Trophoblast cell (in vitro differentiated cells and primary cell): Measurements from ENCODE around the gene RNF26.

Experiments
- DNase-seq, 2 donors: peaks; one replicate each; pipeline ENCODE4 v3.0.0-alpha.2; 2016
- H2AFZ ChIP-seq: 2 replicates; pipeline ENCODE4 v1.6.1; 2013; ENCODE audit warnings: low read length, moderate library complexity, mild to moderate bottlenecking; ENCODE audit not compliant: insufficient read depth, poor library complexity
- H2AK5ac ChIP-seq: 2 replicates; pipeline ENCODE4 v1.6.1; 2013; ENCODE audit warnings: mild to moderate bottlenecking, low read length
- H2BK120ac ChIP-seq: 2 replicates; pipeline ENCODE4 v1.6.1; 2013; ENCODE audit warnings: low read length, mild to moderate bottlenecking, moderate library complexity; ENCODE audit not compliant: insufficient read depth, poor library complexity
- H2BK12ac ChIP-seq: 2 replicates; pipeline ENCODE4 v1.6.1; 2013; ENCODE audit warnings: mild to moderate bottlenecking, low read length, moderate library complexity
- H2BK5ac ChIP-seq: 2 replicates; pipeline ENCODE4 v1.6.1; 2013; ENCODE audit warnings: low read length, low read depth, moderate library complexity, mild to moderate bottlenecking; ENCODE audit not compliant: poor library complexity
- H3K14ac ChIP-seq: 2 replicates; pipeline ENCODE4 v1.6.1; 2013; ENCODE audit warnings: mild to moderate bottlenecking, low read length
- H3K18ac ChIP-seq: 2 replicates; pipeline ENCODE4 v1.6.1; 2013; ENCODE audit warnings: mild to moderate bottlenecking, low read length
- H3K23ac ChIP-seq: 2 replicates; pipeline ENCODE4 v1.6.1; 2013; ENCODE audit warnings: low read length
- H3K27ac ChIP-seq: 2 replicates; pipeline ENCODE4 v1.5.1; 2013; ENCODE audit warnings: low read depth, mild to moderate bottlenecking, inconsistent platforms, low read length, moderate library complexity
- H3K27me3 ChIP-seq: 2 replicates; pipeline ENCODE4 v1.6.1; 2013; ENCODE audit warnings: inconsistent platforms, mild to moderate bottlenecking, low read length, moderate library complexity; ENCODE audit not compliant: insufficient read depth
- H3K36me3 ChIP-seq, 2 experiments: 1 replicate in 1 of 2; 2 replicates in 1 of 2; pipeline ENCODE4 v1.6.1; 2013; ENCODE audit warnings: low read length in 2 of 2, mild to moderate bottlenecking in 2 of 2, moderate library complexity in 1 of 2; ENCODE audit not compliant: insufficient read depth in 2 of 2, control insufficient read depth in 1 of 2
- H3K4ac ChIP-seq: 2 replicates; pipeline ENCODE4 v1.6.1; 2013; ENCODE audit warnings: low read depth, mild to moderate bottlenecking, low read length, moderate library complexity
- H3K4me1 ChIP-seq, 2 experiments: 1 replicate in 1 of 2; 2 replicates in 1 of 2; pipeline ENCODE4 v1.6.1; 2013; ENCODE audit warnings: low read length in 2 of 2, mild to moderate bottlenecking in 2 of 2, moderate library complexity in 1 of 2; ENCODE audit not compliant: insufficient read depth in 2 of 2, control insufficient read depth in 1 of 2
- H3K4me2 ChIP-seq: 2 replicates; pipeline ENCODE4 v1.6.1; 2013; ENCODE audit warnings: inconsistent platforms, mild to moderate bottlenecking, low read length, moderate library complexity
- H3K4me3 ChIP-seq: 2 replicates; pipeline ENCODE4 v1.5.1; 2013; ENCODE audit warnings: mild to moderate bottlenecking, low read depth, low read length, inconsistent platforms
- H3K79me1 ChIP-seq: one replicate; pipeline ENCODE4 v1.6.1; 2013; ENCODE audit warnings: low read length
- H3K79me2 ChIP-seq: 2 replicates; pipeline ENCODE4 v1.6.1; 2013; ENCODE audit warnings: low read length, mild to moderate bottlenecking; ENCODE audit not compliant: control insufficient read depth, insufficient read depth, poor library complexity
- H3K9ac ChIP-seq: 2 replicates; pipeline ENCODE4 v1.6.1; 2013; ENCODE audit warnings: mild to moderate bottlenecking, low read length
- H3K9me3 ChIP-seq: 2 replicates; pipeline ENCODE4 v1.6.1; 2013; ENCODE audit warnings: low read depth, mild to moderate bottlenecking, control low read depth, inconsistent platforms, low read length; ENCODE audit not compliant: insufficient read depth
- H4K12ac ChIP-seq: 2 replicates; pipeline ENCODE4 v1.6.1; 2013; ENCODE audit warnings: low read depth, mild to moderate bottlenecking, low read length, moderate library complexity
- H4K8ac ChIP-seq: 2 replicates; pipeline ENCODE4 v1.6.1; 2013; ENCODE audit warnings: low read depth, mild to moderate bottlenecking, low read length, moderate library complexity
- H4K91ac ChIP-seq: one replicate; pipeline ENCODE4 v1.6.1; 2013; ENCODE audit warnings: low read depth, mild to moderate bottlenecking, low read length, moderate library complexity
- WGBS: extraction: QIAGEN DNeasy Blood & Tissue Kit; methylation state at CpG from one replicate; pipeline ENCODE4 v1.1.7; 2013; ENCODE audit warnings: missing lambda C conversion rate; ENCODE audit not compliant: insufficient read length, insufficient coverage; ENCODE audit errors: extremely low coverage; 5-methylcytosine and 5-hydroxymethylcytosine counted together

The RNF26 gene

DNA sequence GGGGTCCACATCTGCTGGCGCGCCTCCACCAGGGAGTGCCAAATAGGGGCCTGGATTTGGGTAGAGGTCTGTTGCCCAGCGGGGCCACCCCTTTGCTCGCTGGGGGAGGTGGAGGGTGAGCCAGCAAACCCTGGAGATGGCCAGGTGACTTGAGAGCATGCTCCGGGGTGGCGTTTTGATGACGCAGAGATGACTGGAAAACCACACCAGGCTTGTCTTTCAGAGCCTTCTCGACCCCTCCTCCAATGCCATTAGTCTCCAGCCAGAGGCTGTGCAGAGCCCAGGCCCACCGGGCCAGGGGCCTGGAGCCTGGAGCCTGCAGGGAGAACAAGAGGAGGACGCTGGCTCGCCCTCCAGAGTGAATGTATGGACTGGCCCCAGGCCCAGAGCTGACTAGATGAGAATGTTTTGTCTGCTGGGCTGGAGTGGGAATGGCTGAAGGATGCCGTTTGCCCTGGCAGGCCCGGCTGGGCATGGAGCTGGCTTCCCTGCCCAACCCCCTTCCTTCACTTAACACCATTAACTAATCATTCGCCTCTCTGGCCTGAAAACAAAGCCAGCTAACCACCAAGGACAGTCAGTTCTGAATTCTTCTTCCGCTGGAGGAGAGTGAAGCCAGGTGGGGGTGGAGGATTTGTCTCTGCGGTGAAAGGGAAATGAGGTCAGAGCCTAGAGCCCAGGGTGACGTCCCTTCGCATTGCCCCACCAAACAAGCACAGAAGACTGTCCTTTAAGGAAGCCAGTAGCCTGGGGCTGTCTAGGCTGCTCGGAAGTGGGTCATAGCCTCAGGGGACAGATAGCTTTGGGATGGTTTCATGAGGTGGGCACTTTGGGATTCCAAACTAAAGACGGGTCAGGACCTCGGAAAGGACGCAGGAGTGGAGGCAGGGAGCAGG is 15.8 kb upstream of the RNF26 start:
- no peak overlapping the region for H3K23ac ChIP-seq
- peak overlapping the region; percentile 71 for H4K8ac ChIP-seq
- peak overlapping the region; percentile 84 for H4K91ac ChIP-seq
- peaks cover 49% of the 10 kb centered on the region for H3K79me1 ChIP-seq
- H3K4me1 ChIP-seq: peaks cover 60 to 61% of the 10 kb centered on the region in 2 experiments
- peak overlapping the region; percentile 68 for H3K18ac ChIP-seq
- peak overlapping the region; percentile 56 for H4K12ac ChIP-seq
- DNase-seq: peak; percentile 99 to 100
- peaks cover 9 to 10% of the 10 kb centered on the region in 2 experiments for H3K36me3 ChIP-seq
- H2BK120ac ChIP-seq: peak overlapping the region; percentile 73
- H2AK5ac ChIP-seq: peak overlapping the region; percentile 50
- H3K27me3 ChIP-seq: peaks cover 6% of the 10 kb centered on the region
- H3K4me3 ChIP-seq: no peak overlapping the region
- peak overlapping the region; percentile 60 for H2BK5ac ChIP-seq
- H3K79me2 ChIP-seq: peaks cover 5% of the 10 kb centered on the region
- H3K27ac ChIP-seq: peak overlapping the region; percentile 91
- no peaks in the 10 kb centered on the region for H3K9me3 ChIP-seq
- peak overlapping the region; percentile 56 for H3K14ac ChIP-seq
- peak overlapping the region; percentile 19 for H3K4me2 ChIP-seq
- no CpG with 5 or more reads among the region's 22 CpGs for WGBS
- no peak overlapping the region for H3K9ac ChIP-seq
- H3K4ac ChIP-seq: peak overlapping the region; percentile 15
- peak overlapping the region; percentile 31 for H2AFZ ChIP-seq
- H2BK12ac ChIP-seq: peak overlapping the region; percentile 78

DNA sequence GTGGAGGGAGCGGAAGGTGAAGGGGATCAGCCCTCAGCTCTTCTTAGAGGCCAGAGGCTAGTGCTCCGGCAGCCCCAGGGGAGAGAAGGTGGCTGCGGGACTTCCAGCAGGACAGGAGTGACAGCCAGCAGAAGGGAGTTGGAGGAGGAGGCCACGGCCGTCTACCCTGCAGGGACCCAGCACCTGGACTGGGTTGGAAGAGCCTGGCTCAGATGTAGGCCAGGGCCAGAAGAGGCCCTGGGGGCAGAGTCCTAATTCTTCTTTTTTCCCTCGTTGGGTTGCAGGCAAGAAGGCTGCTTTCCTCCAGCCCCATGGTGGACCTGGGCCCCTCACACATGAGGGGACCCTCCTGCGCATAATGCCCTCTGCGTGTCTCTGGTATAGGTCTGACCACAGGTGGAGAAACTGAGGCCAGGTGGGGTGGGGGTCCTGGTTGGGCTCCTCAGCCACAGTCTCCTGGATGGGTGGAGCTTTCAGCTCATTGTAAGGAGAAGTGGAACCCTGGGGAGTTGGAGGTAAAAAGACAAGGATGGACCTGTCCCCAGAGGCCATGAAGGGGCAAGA is 15.1 kb upstream of the RNF26 start:
- Histone ChIP-seq H2BK12ac (peak overlapping the region; percentile 78), H3K18ac (peak overlapping the region; percentile 68), H3K27ac (peak overlapping the region; percentile 91), H3K36me3 (peaks cover 7% of the 10 kb centered on the region in 2 experiments), H3K9ac (no peak overlapping the region), H3K23ac (no peak overlapping the region), H3K4me3 (no peak overlapping the region), H2AFZ (peak overlapping the region; percentile 31), H3K27me3 (peaks cover 6% of the 10 kb centered on the region), H3K9me3 (no peaks in the 10 kb centered on the region), H3K4ac (no peak overlapping the region), H4K91ac (peak overlapping the region; percentile 84), H3K14ac (peak overlapping the region; percentile 51), H3K79me2 (peaks cover 5% of the 10 kb centered on the region), H3K4me1 (peaks cover 60 to 61% of the 10 kb centered on the region in 2 experiments), H3K4me2 (peak overlapping the region; percentile 19), H2BK120ac (peak overlapping the region; percentile 9), H4K12ac (peak overlapping the region; percentile 56), H4K8ac (peak overlapping the region; percentile 73), H2AK5ac (peak overlapping the region; percentile 50), H3K79me1 (peaks cover 49% of the 10 kb centered on the region), H2BK5ac (peak overlapping the region; percentile 60)
- DNase-seq: peak in 1 of 2 donors; percentile 99
- no CpG with 5 or more reads among the region's 8 CpGs for WGBS

DNA sequence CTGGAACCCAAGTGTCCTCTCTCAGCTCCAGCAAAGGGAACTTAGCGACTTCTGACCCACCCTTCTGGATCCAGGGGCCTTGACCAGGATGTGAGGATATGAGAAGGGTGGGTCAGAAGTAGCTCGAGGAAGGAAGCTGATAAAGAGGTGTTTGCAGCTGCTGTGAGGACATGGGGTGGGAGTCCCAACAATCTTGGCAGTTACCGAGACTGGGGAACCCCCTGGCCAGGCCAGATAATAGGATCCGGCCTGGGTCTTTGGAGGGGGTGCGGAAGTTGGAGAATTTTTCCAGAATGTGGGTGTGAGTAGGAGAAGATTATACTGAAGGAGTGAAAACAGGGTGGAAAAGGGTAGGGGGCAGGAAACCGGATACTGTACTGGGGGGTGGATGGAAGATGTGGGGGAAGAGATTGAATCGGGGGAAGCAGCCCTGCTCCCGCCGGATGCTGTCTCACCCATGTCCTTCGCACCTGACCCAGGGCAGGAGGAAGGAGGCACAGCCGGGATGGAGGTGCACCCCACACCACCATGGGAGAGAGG is 14.6 kb upstream of the RNF26 start:
- Histone ChIP-seq H3K27ac (peak overlapping the region; percentile 91), H3K36me3 (peaks cover 2% of the 10 kb centered on the region in 2 experiments), H3K79me2 (peaks cover 5% of the 10 kb centered on the region), H3K79me1 (peaks cover 49% of the 10 kb centered on the region), H3K4ac (no peak overlapping the region), H3K4me1 (peaks cover 59% of the 10 kb centered on the region in 2 experiments), H2BK120ac (peak overlapping the region; percentile 9), H3K9ac (no peak overlapping the region), H3K27me3 (peaks cover 6% of the 10 kb centered on the region), H3K9me3 (no peaks in the 10 kb centered on the region), H3K14ac (peak overlapping the region; percentile 1), H3K4me2 (no peak overlapping the region), H4K8ac (peak overlapping the region; percentile 73), H3K23ac (no peak overlapping the region), H2BK12ac (peak overlapping the region; percentile 78), H2AK5ac (peak overlapping the region; percentile 11), H3K4me3 (no peak overlapping the region), H4K12ac (no peak overlapping the region), H2BK5ac (peak overlapping the region; percentile 60), H4K91ac (peak overlapping the region; percentile 84), H3K18ac (peak overlapping the region; percentile 4), H2AFZ (no peak overlapping the region)
- DNase-seq: no peak
- WGBS: no CpG with 5 or more reads among the region's 11 CpGs

DNA sequence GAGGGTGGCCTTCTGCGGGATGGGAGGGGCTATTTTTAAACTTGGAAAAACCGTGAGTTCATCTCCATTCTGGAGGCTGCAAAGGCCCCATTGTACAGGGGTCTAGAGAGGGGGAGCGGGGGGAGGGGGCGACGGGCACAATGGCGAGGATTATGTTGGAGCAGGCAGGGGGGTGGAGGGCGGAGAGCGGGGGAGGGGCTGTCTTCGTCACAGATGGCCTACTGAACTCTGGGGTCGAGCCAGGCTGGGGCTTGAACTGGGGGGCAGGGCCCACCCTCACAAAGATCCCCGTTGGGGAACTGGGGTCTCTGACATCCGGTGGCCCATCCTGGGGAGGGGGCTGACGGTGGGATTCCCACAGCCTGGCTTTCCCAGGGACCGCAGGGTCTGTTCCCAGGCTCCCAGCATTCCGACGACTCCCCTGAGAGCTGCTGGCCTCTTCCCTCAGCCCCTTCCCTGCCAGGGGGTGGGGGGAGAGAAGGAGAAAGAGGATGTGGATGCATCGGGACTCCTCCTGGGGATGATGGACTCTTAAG is 14.0 kb upstream of the RNF26 start:
- no CpG with 5 or more reads among the region's 17 CpGs for WGBS
- peaks cover 53 to 54% of the 10 kb centered on the region in 2 experiments for H3K4me1 ChIP-seq
- H2BK120ac ChIP-seq: peak overlapping the region; percentile 61
- H3K27ac ChIP-seq: peak overlapping the region; percentile 46
- H3K79me1 ChIP-seq: peaks cover 49% of the 10 kb centered on the region
- peak overlapping the region; percentile 78 for H4K12ac ChIP-seq
- H3K79me2 ChIP-seq: peaks cover 5% of the 10 kb centered on the region
- H3K27me3 ChIP-seq: peaks cover 6% of the 10 kb centered on the region
- peak overlapping the region; percentile 68 for H2BK12ac ChIP-seq
- H3K9me3 ChIP-seq: no peaks in the 10 kb centered on the region
- H4K91ac ChIP-seq: peak overlapping the region; percentile 91
- peak overlapping the region; percentile 83 for H4K8ac ChIP-seq
- DNase-seq: no peak
- no peak overlapping the region for H3K9ac ChIP-seq
- H3K4me2 ChIP-seq: peak overlapping the region; percentile 68
- H3K14ac ChIP-seq: peak overlapping the region; percentile 90
- H2BK5ac ChIP-seq: peak overlapping the region; percentile 23
- H2AFZ ChIP-seq: peak overlapping the region; percentile 75
- no peak overlapping the region for H3K23ac ChIP-seq
- peak overlapping the region; percentile 93 for H3K18ac ChIP-seq
- H3K4ac ChIP-seq: no peak overlapping the region
- no peak overlapping the region for H3K4me3 ChIP-seq
- no peaks in the 10 kb centered on the region for H3K36me3 ChIP-seq
- peak overlapping the region; percentile 84 for H2AK5ac ChIP-seq
